Uterus (tissue), 2 donors: ENCODE data around the gene TDRD3.

ENCODE experiments used
- CTCF ChIP-seq, 4 experiments: fragments of 200-600 bp in 2 of 4; fragments of 450-650 bp in 2 of 4; sonication (generic) in 2 of 4; IDR thresholded peaks; one replicate each; pipeline ENCODE4 v1.5.1; 2016 to 2019; ENCODE audit warnings: antibody characterized with exemption in 4 of 4, mild to moderate bottlenecking in 2 of 4, moderate library complexity in 1 of 4
- POLR2A ChIP-seq, 2 donors: fragments of 450-650 bp; IDR thresholded peaks; one replicate each; pipeline ENCODE4 v1.6.1; 2016; ENCODE audit warnings: antibody characterized with exemption in 2 of 2, mild to moderate bottlenecking in 1 of 2, moderate library complexity in 1 of 2

- TF ChIP-seq CTCF (IDR thresholded peaks at IDR 0.05), result peak in 1 of 4 experiments; percentile 10
- no peak for TF ChIP-seq POLR2A (IDR thresholded peaks at IDR 0.05)
Observed at GRCh38 chr13:60617991-60618733, 221.1 kb downstream of the TDRD3 start.
